Hindlimb muscle (tissue), 1 donor: ENCODE data around the gene C19orf67. TPM values are rescaled to one million over a fixed set of nuclear protein-coding genes. Genes with fewer than 3 reads are reported as not detected.

ENCODE experiments used
- DNase-seq: peaks from one replicate; pipeline ENCODE4 v3.0.0-alpha.2; 2013
- polyA plus RNA-seq: library from polyadenylated mRNA; unstranded; fragments of 120-200 nt; gene quantifications from one replicate; pipeline ENCODE4 v1.2.1, GENCODE V29; 2013; ENCODE audit not compliant: insufficient read length

Gene C19orf67
- polyA plus RNA-seq, 1 donor = not detected

DNA sequence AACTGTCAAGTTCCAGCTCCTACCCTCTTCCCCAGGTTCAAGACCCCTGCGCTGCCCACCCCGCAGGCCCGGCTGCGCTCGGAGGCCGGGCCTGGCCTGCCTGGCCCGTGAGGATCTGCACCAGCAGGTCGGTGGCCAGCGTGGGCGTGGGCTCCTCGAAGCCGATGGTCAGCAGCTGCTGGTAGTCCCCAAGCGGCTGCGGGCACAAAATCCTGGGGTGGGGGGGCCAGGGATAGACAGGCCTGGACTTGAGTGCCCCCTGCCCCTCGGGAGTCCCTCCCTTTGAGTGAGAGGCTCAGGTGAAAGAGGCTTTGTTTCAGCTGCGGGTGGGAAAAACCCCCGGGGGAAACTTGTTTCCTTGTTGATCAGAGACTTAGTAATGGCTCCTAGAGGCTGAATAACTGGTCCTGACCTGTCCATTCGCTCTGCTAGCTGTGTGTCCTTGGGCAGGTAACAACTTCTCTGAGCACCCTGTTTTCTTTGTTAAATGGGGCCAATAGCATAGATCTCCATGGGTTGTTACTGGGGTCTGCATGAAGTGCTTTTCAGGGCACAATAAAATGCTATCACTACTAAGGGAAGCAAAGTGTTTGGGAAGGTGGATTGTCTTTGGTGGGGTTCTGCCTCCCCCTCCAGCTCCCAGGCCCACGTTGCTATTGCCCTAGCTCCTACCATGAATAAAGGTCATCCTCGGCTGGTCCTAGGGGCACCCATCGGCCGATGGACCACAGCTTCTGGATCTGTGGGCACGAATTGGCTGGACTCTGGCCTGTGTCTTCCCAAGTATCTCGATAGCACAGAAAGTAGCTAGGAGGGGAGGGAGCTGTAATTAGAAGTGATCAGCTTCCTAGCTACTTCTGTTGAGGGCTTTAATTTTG lies 3.5 kb downstream of the C19orf67 start:
- DNase-seq = no peak

GRCh38 chr19:14080887-14081796 lies 4.4 kb downstream of the C19orf67 start:
- peak; percentile 100 for DNase-seq

GRCh38 chr19:14078411-14078810 lies 7.2 kb downstream of the C19orf67 start:
- DNase-seq = no peak

DNA sequence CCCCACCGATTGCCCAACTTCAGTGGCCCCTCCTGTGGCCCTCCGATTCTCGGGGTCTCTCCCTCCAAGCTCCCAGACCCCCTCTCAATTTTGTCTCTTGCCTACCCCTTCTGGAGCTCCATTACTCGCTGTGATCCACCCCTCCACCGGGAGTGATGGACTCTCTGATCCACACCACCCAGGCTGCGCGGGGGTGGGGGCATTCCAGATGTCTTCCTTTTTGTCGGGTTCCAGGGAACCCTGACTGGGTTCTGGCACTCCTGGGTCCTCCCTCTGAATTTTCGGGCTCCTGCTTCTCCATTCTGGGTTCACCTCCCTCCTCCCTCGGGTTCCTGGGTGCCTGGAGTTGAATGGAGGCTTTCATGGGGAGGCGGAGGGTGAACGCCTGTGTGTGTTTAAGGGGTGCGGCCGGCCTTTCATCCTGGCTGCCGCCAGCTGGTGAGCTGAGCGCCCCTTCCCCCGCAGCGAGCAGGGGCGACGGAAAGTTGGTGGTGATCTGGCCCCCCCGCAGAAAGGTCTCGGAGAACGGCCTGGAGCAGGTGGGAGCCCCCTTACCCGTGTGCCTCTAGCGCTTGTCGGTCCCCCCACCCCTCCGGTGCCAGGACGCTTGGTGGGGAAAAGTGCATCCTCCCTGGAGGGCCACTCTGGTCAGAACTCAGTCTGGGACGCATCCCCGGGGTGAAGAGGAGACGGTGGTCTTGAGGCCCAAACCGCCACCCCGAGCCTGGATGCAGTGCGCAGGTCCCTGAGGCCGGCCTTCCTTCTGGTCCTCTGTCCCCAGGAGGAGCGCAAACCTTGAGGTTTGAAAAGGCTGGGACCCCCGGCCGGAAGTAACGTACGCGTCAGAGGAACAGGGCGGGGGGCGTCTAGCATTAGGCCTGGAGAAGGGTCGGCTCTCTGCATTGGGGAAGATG lies 11.4 kb downstream of the C19orf67 start:
- no peak for DNase-seq

- DNase-seq = peak; percentile 81
Observed at GRCh38 chr19:14073261-14073924, 12.2 kb downstream of the C19orf67 start.

- DNase-seq = no peak
Observed at GRCh38 chr19:14072535-14073260, 12.9 kb downstream of the C19orf67 start, which contains the start of gene MISP3. TSS of gene MISP3 (plus strand) at chr19:14072786. CDS start at chr19:14073310, 524 bp downstream.

- no peak for DNase-seq
Observed at GRCh38 chr19:14070268-14071050, 15.1 kb downstream of the C19orf67 start.

DNA sequence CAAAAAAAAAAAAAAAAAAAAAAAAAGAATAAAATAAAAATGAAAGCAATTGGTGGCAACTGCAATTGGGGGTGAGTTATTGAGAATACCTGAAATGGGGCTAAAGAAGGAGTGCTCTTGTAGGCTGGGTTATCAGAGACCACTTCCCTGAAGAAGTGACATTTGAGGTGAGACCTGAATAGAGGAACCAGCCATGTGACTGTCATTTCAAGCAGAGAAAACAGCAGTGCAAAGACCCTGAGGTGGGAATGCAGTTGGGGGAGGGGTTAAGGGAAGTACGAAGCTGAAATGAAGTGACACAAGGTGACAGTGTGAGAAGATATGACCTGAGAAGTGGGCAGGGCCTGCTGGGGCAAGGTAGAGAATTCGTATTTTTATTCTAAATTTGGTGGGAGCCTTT lies 19.4 kb downstream of the C19orf67 start:
- DNase-seq = no peak

- no peak for DNase-seq
Observed at GRCh38 chr19:14063105-14063504, 22.5 kb downstream of the C19orf67 start.

- DNase-seq = no peak
Observed at GRCh38 chr19:14062558-14062855, 23.1 kb downstream of the C19orf67 start.

GRCh38 chr19:14061751-14062557 lies 23.6 kb downstream of the C19orf67 start, which contains the start of gene PALM3:
TSS of gene PALM3 (minus strand) at chr19:14062076. CDS start at chr19:14061980, 96 bp downstream.
- no peak for DNase-seq

DNA sequence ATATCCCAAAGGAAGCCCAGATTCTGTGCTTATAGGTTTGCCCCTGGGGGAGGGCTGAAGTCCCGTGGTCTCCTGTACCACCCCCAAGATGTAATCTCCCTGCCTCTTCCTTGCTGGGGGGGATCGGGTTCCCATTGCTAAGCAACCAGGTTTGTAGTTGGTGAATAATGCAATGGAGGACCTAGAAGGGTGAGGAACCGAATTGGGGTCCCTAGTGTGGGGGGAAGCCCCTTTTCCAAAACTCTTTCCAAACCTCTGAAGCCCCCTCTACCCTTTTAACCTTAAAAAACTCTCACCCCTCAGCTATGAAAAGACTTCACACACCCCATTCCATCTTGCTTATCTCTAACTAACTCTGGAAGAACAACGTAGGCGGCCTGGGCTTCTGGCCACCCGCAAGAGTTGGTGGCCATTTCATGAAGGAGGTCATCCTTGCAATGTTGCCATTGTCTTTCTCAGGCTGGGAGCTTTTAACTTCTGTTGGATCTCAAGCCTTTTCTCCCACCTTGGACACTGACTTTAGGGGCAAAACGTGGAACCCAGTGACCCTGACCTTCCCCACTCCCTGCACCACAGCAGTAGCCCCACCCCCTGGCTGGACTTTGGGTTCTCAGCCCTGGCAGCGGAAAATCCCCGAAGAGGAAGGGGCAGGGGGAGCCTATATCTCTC lies 24.4 kb downstream of the C19orf67 start:
- DNase-seq = no peak

- no peak for DNase-seq
Observed at GRCh38 chr19:14059652-14060155, 25.9 kb downstream of the C19orf67 start.

GRCh38 chr19:14059093-14059480 lies 26.5 kb downstream of the C19orf67 start:
- no peak for DNase-seq

DNA sequence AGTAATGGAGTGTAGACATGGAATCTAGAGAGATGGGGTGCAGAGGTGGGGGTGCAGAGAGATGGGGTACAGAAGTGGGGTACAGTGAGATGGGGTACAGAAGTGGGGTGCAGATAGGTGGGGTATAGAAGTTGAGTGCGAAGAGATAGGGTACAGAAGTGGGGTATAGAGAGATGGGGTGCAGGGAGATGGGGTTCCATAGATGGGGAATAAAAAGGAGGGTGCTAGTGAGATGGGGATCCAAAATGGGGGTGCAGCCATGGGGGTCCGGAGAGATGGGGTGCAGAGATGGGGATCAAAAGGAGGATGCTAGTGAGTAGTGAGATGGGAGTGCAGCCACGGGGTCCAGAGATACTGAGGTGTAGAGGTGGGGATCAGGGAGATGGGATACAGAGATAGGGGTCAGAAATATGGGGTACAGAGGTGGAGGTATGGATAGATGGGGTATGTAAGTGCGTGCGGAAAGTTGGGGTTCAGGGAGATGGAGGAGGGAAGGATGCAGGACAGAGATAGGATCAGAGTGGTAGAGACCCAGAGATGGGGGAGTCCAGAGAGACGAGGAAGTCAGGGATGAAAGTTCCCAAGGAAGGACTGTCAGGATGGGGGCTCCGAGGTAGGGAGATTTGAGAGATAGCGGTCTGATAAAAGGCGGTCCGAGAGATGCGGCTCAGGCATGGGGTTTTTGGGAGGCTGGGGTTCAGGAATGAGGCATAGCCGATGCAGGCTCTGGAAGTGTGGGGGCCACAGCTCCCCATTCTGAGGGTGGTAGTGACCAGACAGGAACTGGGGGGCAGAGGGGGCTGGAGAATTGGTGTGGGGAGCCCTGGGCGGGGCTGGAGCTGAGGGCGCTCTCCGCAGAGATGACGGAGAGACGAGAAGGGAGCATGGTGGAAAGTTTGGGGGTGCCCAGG lies 27.1 kb downstream of the C19orf67 start:
- no peak for DNase-seq

DNA sequence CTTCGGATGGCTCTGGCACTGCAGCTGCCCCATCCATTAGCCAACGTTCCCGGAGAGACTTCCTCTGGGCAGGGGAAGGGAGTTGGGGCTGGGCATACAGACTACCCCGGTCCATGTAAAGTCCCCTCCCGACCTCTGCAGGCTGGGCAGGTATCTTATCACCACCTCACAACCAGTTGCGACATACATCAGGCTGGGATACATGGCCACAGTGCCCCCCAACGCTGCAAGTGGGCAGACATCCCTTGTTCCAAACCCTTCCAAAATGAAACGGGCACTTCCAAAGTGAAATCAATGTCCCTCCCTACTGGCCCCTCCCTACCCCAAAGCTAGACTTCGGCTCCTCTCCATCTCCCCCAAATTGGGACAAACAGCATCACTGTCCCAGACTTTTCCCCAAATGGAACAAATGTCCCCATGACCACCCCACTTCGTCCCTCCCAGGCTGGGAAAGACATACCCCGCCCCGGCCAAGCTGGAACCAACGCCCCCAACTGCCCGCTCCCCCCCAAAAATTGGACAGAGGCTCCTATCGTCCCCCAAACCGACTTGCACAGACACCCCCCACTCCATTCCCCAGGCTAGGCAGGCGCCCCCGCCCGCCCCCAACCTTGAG lies 28.7 kb downstream of the C19orf67 start:
- DNase-seq = no peak
